ENCODE results near the gene TRIM5.

Gene TRIM5

DNA sequence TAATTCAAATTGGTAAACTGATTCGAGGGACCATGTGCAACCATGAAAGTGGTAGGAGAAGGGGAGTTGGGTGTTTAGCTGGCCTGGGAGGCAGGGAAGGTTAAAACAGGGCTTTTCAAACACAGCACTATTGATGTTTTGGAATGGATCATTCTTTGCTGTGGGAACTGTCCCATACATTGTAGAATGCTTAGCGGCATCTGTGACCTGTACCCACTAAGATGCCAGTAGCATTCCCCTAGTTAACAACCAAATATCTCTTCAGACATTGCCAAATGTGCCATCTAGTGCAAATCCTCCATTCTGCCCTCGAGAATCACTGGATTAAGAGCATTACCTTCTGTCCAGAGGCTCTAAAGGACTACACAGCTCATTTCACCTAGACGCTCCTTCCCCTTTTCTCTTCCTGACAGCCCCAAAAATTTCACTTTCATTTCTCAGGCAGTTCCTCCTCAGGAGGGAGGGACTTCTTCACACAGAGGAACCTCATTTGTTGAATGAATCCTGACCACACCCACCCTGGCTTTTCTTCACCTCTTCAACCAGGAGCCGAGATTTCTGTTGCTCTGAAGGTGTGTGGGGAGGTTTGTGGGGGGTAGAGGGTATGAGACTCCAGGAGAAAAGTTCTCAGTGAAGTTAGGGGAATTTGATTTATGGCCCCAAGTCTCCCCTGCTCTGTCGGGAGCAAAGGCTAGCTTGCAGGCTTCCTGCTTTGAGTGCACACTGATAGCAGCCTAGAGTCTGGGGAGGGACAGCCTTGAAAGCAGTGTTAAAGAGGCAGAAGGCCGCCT, 60.2 kb downstream of the TRIM5 start, which contains the start of gene TRIM34:
Gene TRIM34 (plus strand): TSS at position 513 of the 791 bp plus-strand sequence. CDS start 7,331 bp downstream, outside the sequence.
- peak; percentile 25 to 48 for DNase-seq (ENCODE audit: low read depth in 2 of 2)

GRCh38 chr11:5622802-5623201, 62.1 kb downstream of the TRIM5 start:
- no peak for DNase-seq (ENCODE audit: low read depth in 2 of 2)

- DNase-seq (ENCODE audit: low read depth in 2 of 2) = no peak
Measured at GRCh38 chr11:5621580-5621979, 63.3 kb downstream of the TRIM5 start.

DNA sequence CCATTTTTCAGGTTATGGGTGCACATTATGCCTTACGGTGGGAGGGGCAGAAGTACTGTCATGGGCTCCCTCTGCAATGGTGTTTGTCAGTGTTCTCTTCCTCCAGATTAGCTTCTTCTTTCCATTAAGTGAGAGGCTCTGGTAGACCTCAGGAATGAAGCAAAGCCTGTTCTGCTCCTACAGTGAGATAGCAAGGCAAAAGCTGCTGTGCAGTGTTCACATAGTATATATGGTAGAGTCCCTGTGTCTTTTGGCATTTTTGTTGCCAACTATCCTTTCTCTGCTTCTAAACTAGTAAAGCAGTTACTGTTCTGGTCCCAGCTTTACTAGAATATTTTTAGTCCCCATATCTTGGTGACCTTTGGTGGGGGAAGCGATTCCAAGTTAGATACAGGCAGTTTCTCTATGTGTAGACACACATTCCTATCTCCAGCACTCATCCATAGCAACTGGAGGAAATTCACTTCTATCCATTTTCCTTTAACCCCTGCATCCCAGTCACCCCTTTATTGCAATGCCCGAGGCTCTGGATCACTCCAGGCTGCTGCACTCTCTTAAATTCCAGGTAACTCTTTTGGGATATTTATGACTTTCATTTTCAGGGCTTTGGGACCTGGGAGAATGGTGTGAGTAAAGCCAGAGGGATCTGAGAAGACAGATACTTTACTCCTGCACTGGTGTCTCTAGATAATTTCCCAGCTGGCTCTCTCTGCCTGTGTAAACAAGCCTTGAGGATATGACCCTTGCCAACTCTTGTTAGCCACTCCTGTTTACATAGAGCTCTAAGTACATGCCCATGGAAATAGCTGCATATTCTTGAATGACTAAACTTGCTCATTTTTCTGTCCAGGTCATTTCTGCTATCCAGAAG, 64.0 kb downstream of the TRIM5 start:
- no peak for DNase-seq (ENCODE audit: low read depth in 2 of 2)

DNA sequence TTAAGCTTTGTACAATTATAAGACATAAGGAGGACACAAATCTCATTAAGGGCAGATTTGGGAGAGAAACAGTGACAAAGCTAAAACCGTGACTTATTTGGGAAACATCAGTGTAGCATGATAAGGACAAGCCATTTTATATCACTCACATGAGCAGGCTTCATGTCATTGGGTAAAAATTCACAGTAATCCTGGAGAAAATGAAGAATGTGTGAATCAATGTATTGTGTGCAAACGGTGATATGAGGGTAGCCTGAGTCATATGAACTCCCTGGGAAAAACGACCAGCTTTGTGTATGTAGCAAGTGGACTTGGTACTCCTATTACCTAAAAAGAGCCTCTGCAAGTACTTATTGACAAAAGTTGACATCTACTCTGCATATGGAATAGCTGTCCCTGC, 66.1 kb downstream of the TRIM5 start:
- no peak for DNase-seq (ENCODE audit: low read depth in 2 of 2)
